A673 (cell line): Measurements from ENCODE around the gene PLA2G4A.

Experiments used
- CTCF ChIP-seq: fragments of 300-800, 200-600 bp; sonication (generic); conservative IDR thresholded peaks from 2 replicates; pipeline ENCODE4 v1.5.1; 2017; ENCODE audit warnings: low read depth, mild to moderate bottlenecking, antibody characterized with exemption, low read length, moderate library complexity, mixed read lengths
- EZH2 ChIP-seq: fragments of 200-600 bp; sonication (generic); IDR thresholded peaks from 2 replicates; pipeline ENCODE4 v1.6.1; 2017; ENCODE audit warnings: borderline replicate concordance, low read depth, mild to moderate bottlenecking, mixed read lengths, antibody characterized with exemption, low read length; ENCODE audit not compliant: poor library complexity, severe bottlenecking

- TF ChIP-seq EZH2 (no peak), CTCF (no peak)
These were observed 16.9 kb upstream of the PLA2G4A start for GRCh38 chr1:186811892-186812291.
